HepG2 (cell line): Measurements from ENCODE around the gene TMC4. TPM values are rescaled to one million over a fixed set of nuclear protein-coding genes. Genes with fewer than 3 reads are reported as not detected.

Experiments used
- ATAC-seq: fragments of 200-7000 bp; cut with Tn5 transposase; 3 replicates; pipeline ENCODE4 v1.9.1; 2020; ENCODE audit warnings: mild to moderate bottlenecking, moderate library complexity
- BruUV-seq: library from RNA; stranded (reverse); fragments of 400-500 nt; replicated peaks from 2 replicates; lab custom pipeline; 2021; lab: Mats Ljungman, UMichigan
- CTCF ChIA-PET: fragments of 300-600 bp; formaldehyde crosslinking; extraction: SDS; loops from one replicate; lab custom pipeline; 2021; ENCODE audit warnings: low total read pairs, inconsistent platforms, low intra/inter-chr PET ratio; lab: Yijun Ruan, JAX
- POLR2A ChIA-PET: fragments of 350-600 bp; sonication (Branson Sonifier 250); formaldehyde crosslinking; loops from one replicate; lab custom pipeline; 2020; ENCODE audit warnings: antibody characterized with exemption, inconsistent platforms; lab: Yijun Ruan, JAX
- DNase-seq: peaks from one replicate; pipeline ENCODE4 v3.0.0-alpha.2; 2015; ENCODE audit warnings: low spot score
- FAIRE-seq: peaks from 3 replicates; lab custom pipeline; 2011; peaks lifted over from hg19 to GRCh38; lab: Jason Lieb, UNC
- H2AFZ ChIP-seq: one replicate; pipeline ENCODE4 v1.6.1; 2011; ENCODE audit warnings: low read length, inconsistent platforms
- H3K27ac ChIP-seq: fragments of 300-600 bp; 3 replicates; pipeline ENCODE4 v1.8.0; 2011; ENCODE audit warnings: mixed run types, mild to moderate bottlenecking, mixed read lengths, low read length, inconsistent platforms; ENCODE audit not compliant: insufficient read depth; ENCODE audit errors: extremely low read length
- H3K27me3 ChIP-seq, 2 experiments: fragments of 200-600 bp in 1 of 2; 2 replicates in 1 of 2; 3 replicates in 1 of 2; pipeline versions ENCODE4 v1.6.0 to v1.8.0; 2011; ENCODE audit warnings: low read length in 2 of 2, mild to moderate bottlenecking in 2 of 2, moderate library complexity in 2 of 2, inconsistent platforms in 1 of 2; ENCODE audit not compliant: insufficient read depth in 2 of 2, control insufficient read depth in 1 of 2
- H3K36me3 ChIP-seq, 2 experiments: fragments of 200-600 bp in 1 of 2; replicated peaks in 1 of 2; 2 replicates in 1 of 2; 3 replicates in 1 of 2; pipeline versions ENCODE4 v1.5.1 to v1.8.0; 2011; ENCODE audit warnings: low read length in 2 of 2, inconsistent platforms in 1 of 2; ENCODE audit not compliant: insufficient read depth in 2 of 2, control insufficient read depth in 1 of 2
- H3K4me1 ChIP-seq: 2 replicates; pipeline ENCODE4 v1.5.1; 2012; ENCODE audit warnings: low read length, inconsistent platforms; ENCODE audit not compliant: insufficient read depth
- H3K4me2 ChIP-seq: 2 replicates; pipeline ENCODE4 v1.6.0; 2011; ENCODE audit warnings: low read depth, low read length, inconsistent platforms
- H3K4me3 ChIP-seq, 3 experiments: fragments of 200-600 bp in 1 of 3; sonication (generic), shearing (Covaris generic) in 1 of 3; replicated peaks in 1 of 3; 2 replicates each; pipeline ENCODE4 v1.5.1; 2011 to 2016; ENCODE audit warnings: low read length in 3 of 3, inconsistent platforms in 2 of 3, low read depth in 2 of 3, mild to moderate bottlenecking in 2 of 3, control low read depth in 1 of 3, mixed read lengths in 1 of 3; ENCODE audit not compliant: insufficient read depth in 1 of 3
- H3K79me2 ChIP-seq: one replicate; pipeline ENCODE4 v1.6.1; 2011; ENCODE audit warnings: low read length, inconsistent platforms; ENCODE audit not compliant: insufficient read depth
- H3K9ac ChIP-seq: 2 replicates; pipeline ENCODE4 v1.6.0; 2011; ENCODE audit warnings: mild to moderate bottlenecking, low read depth, low read length, inconsistent platforms; ENCODE audit not compliant: insufficient read depth
- H3K9me3 ChIP-seq: 2 replicates; pipeline ENCODE4 v1.5.1; 2012; ENCODE audit warnings: mild to moderate bottlenecking, low read length
- H4K20me1 ChIP-seq: 2 replicates; pipeline ENCODE4 v1.6.0; 2011; ENCODE audit warnings: inconsistent platforms, mild to moderate bottlenecking, low read length, moderate library complexity; ENCODE audit not compliant: insufficient read depth
- FOXP4 ChIP-seq: sonication (generic); formaldehyde crosslinking; IDR thresholded peaks from 2 replicates; pipeline ENCODE4 v1.4.0; 2020; ENCODE audit warnings: missing genetic modification reagents
- GABPA ChIP-seq, 2 experiments: IDR thresholded peaks; 2 replicates each; pipeline ENCODE4 v1.6.1; 2011 to 2016; ENCODE audit warnings: low read depth in 2 of 2, low read length in 1 of 2, missing biosample characterization in 1 of 2, missing genetic modification characterization in 1 of 2
- MBD4 ChIP-seq: IDR thresholded peaks from 2 replicates; pipeline ENCODE4 v1.6.1; 2012; ENCODE audit warnings: low read length, inconsistent platforms, borderline replicate concordance
- ZBTB20 ChIP-seq: sonication (generic); formaldehyde crosslinking; IDR thresholded peaks from 2 replicates; pipeline ENCODE4 v1.8.1; 2023; ENCODE audit warnings: missing genetic modification reagents, low read depth, mild to moderate bottlenecking, borderline replicate concordance
- ZHX2 ChIP-seq, 2 experiments: sonication (generic) in 1 of 2; formaldehyde crosslinking in 1 of 2; IDR thresholded peaks; 2 replicates each; pipeline versions ENCODE4 v1.6.1 to v1.9.0; 2014 to 2022; ENCODE audit warnings: antibody characterized with exemption in 1 of 2, borderline replicate concordance in 1 of 2, inconsistent platforms in 1 of 2, low read depth in 1 of 2, missing genetic modification reagents in 1 of 2
- ZNF225 ChIP-seq: sonication (generic); formaldehyde crosslinking; IDR thresholded peaks from 2 replicates; pipeline ENCODE4 v1.4.0; 2020; ENCODE audit warnings: mild to moderate bottlenecking, missing genetic modification reagents
- ZNF251 ChIP-seq: sonication (generic); formaldehyde crosslinking; IDR thresholded peaks from 2 replicates; pipeline ENCODE4 v1.9.0; 2021; ENCODE audit warnings: mild to moderate bottlenecking, missing genetic modification reagents
- ZNF432 ChIP-seq: sonication (generic); formaldehyde crosslinking; IDR thresholded peaks from 2 replicates; pipeline ENCODE4 v1.5.0; 2020; ENCODE audit warnings: missing genetic modification reagents, mild to moderate bottlenecking, borderline replicate concordance
- ZNF576 ChIP-seq: sonication (generic); formaldehyde crosslinking; IDR thresholded peaks from 2 replicates; pipeline ENCODE4 v1.4.0; 2020; ENCODE audit warnings: mild to moderate bottlenecking, missing genetic modification reagents
- ZNF639 ChIP-seq: conservative IDR thresholded peaks from 2 replicates; pipeline ENCODE4 v1.6.1; 2018; ENCODE audit warnings: missing genetic modification reagents
- ZNF660 ChIP-seq: sonication (generic); formaldehyde crosslinking; IDR thresholded peaks from 2 replicates; pipeline ENCODE4 v1.5.1; 2020; ENCODE audit warnings: mild to moderate bottlenecking, low read depth, missing genetic modification reagents, borderline replicate concordance
- WGBS: methylation state at CpG from one replicate; pipeline ENCODE4 v1.1.6; 2017; ENCODE audit warnings: low lambda C conversion rate; 5-methylcytosine and 5-hydroxymethylcytosine counted together
- in situ Hi-C: cut with HindIII; loops from 2 replicates; pipeline ENCODE4 v1.10.0; 2017; ENCODE audit warnings: low pct_unique_long_range_greater_than_20kb; ENCODE audit not compliant: extremely low pct_ligation_motif_present
- intact Hi-C: fragments of 100-400 bp; cut with micrococcal nuclease; formaldehyde crosslinking; loops from one replicate; pipeline ENCODE4 v1.10.0; 2022; ENCODE audit not compliant: unreplicated experiment
- polyA plus RNA-seq, 8 experiments: library from polyadenylated mRNA; depleted of rRNA in 3 of 8; stranded (reverse) in 7 of 8; unstranded in 1 of 8; fragments of >200 nt; fragmentation: Illumina TruSeq in 4 of 8; extraction: Trizol in 4 of 8; gene quantifications; 2 replicates each; pipeline versions ENCODE4 v1.2.1 to v1.2.3, GENCODE V29; 2011 to 2016; ENCODE audit warnings: low read depth in 4 of 8, missing spikeins in 1 of 8, mixed read lengths in 1 of 8; ENCODE audit not compliant: insufficient read depth in 1 of 8
- total RNA-seq, 5 experiments: library from RNA; depleted of rRNA; stranded (reverse); fragments of >200 nt; fragmentation: Illumina TruSeq; extraction: Trizol; gene quantifications; 2 replicates each; pipeline ENCODE4 v1.2.3, GENCODE V29; 2016; ENCODE audit warnings: low read depth in 1 of 5

The TMC4 gene
- total and polyA plus RNA-seq, 2 of the 13 experiments (the other 11 are each of a cell fraction or from before 2014, with no cell fraction given): 0.13 to 0.24 TPM

- no peak overlapping the region for H3K27ac ChIP-seq
- peaks cover 10 to 33% of the 10 kb centered on the region in 2 experiments for H3K36me3 ChIP-seq
- peaks cover 27% of the 10 kb centered on the region for H3K4me1 ChIP-seq
- FAIRE-seq (no peak), DNase-seq (no peak), ATAC-seq (no peak)
- in situ Hi-C loops: no loop called here
- POLR2A ChIA-PET: interaction anchor here (6.4 kb wide), 1 partner anchor 12 kb away, joined by 78 read pairs; no protein-coding TSS in a partner anchor
- 100% methylated on average over 2 of the region's 3 CpGs for WGBS
- H3K27me3 ChIP-seq: no peaks in the 10 kb centered on the region; a peak in 1 of 5 replicates
- CTCF ChIA-PET: no interaction called here
- no peaks in the 10 kb centered on the region for H3K9me3 ChIP-seq
- no peak overlapping the region for H3K4me2 ChIP-seq
- intact Hi-C loops: no loop called here
- peaks cover 28% of the 10 kb centered on the region for H3K79me2 ChIP-seq
- BruUV-seq: no TSS peak
- peaks cover 14% of the 10 kb centered on the region for H4K20me1 ChIP-seq
- H3K4me3 ChIP-seq: no peak overlapping the region
- H3K9ac ChIP-seq: no peak overlapping the region
- no peak overlapping the region for H2AFZ ChIP-seq
- TF ChIP-seq ZNF639 (CRISPR knock-in tag): no peak
- TF ChIP-seq FOXP4 (CRISPR knock-in tag): no peak
- no peak for TF ChIP-seq ZNF225 (CRISPR knock-in tag)
- no peak for TF ChIP-seq ZHX2 (IDR thresholded peaks at IDR 0.05; ENCODE audit: low read depth)
- no peak for TF ChIP-seq ZHX2 (CRISPR knock-in tag; IDR thresholded peaks at IDR 0.05; ENCODE audit: borderline replicate concordance)
- no peak for TF ChIP-seq ZNF660 (CRISPR knock-in tag)
- TF ChIP-seq ZNF251: no peak
- no peak for TF ChIP-seq ZNF432 (CRISPR knock-in tag)
- TF ChIP-seq ZBTB20: no peak
- no peak for TF ChIP-seq ZNF576 (CRISPR knock-in tag)
- TF ChIP-seq GABPA (IDR thresholded peaks at IDR 0.05; ENCODE audit: low read depth, low read length): no peak
- TF ChIP-seq GABPA (CRISPR knock-in tag; IDR thresholded peaks at IDR 0.05; ENCODE audit: low read depth): no peak
- TF ChIP-seq MBD4: no peak
These were observed 24.2 kb upstream of the TMC4 start for GRCh38 chr19:54197121-54197520.
